Tibial nerve (tissue), 4 donors: Measurements from ENCODE around the gene KCNC3.

Experiments
- CTCF ChIP-seq, 5 experiments: fragments of 200-600 bp in 3 of 5; fragments of 450-650 bp in 2 of 5; sonication (generic) in 3 of 5; IDR thresholded peaks; one replicate each; pipeline ENCODE4 v1.5.1; 2016 to 2019; ENCODE audit warnings: antibody characterized with exemption in 5 of 5, mild to moderate bottlenecking in 3 of 5, moderate library complexity in 2 of 5
- EP300 ChIP-seq, 2 donors: sonication (generic); formaldehyde crosslinking; IDR thresholded peaks; one replicate each; pipeline ENCODE4 v1.6.1; 2017; ENCODE audit warnings: antibody characterized with exemption in 2 of 2, mild to moderate bottlenecking in 1 of 2
- POLR2A ChIP-seq, 2 donors: fragments of 450-650 bp; IDR thresholded peaks; one replicate each; pipeline ENCODE4 v1.6.1; 2017; ENCODE audit warnings: antibody characterized with exemption in 2 of 2, mild to moderate bottlenecking in 2 of 2, moderate library complexity in 2 of 2

- TF ChIP-seq CTCF (IDR thresholded peaks at IDR 0.05), result no peak
- TF ChIP-seq EP300 (IDR thresholded peaks at IDR 0.05), result no peak
- no peak for TF ChIP-seq POLR2A (IDR thresholded peaks at IDR 0.05)
These were observed 59.5 kb downstream of the KCNC3 start for GRCh38 chr19:50269653-50270052.
